Measurements from ENCODE around the gene DDR2.

Gene DDR2

DNA sequence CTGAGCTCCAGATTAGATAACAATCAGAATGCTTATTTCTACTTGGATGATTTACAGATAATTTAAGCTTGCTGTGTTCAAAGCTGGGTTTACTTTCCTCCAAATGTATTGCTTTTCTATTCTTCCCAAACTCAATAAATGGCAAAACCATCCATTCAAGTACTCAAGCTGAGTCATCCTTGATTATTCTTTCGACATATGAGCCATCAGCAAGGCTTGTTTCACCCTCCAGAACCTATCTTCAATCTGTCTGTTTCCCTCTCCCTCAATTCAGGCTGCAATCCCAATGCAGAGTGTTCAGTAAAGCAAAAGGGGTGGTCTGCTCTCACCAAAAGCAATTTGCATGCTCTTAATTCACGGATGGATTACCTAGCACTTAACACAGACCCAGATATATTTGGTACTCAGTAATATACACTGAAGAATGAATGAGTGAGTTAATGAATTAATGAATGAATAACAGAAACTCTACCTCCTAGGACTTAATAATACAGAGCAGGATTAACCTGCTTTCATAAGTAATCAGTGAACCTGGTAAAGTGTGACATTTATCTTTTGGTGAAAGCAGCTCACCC lies 41.9 kb downstream of the DDR2 start:
- no peak for DNase-seq

DNA sequence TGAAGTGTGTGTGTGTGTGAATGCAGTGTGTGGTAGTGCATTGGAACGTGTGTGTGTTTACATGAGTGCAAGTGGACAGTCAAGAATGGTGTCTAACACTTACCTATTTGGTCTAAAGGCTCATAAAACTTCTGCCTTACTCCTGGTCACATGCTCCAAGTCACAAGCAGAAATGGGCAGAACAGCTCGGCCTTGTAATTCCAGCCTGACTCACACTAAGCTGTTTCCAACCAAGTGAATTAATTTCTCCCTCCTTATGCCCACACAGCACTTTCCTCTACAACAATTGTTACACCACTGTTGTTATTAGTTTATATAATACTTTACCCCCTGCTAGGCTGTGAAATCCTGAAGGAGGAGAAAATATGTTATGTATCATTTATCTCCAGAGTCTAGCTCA lies 43.8 kb downstream of the DDR2 start:
- no peak for DNase-seq

DNA sequence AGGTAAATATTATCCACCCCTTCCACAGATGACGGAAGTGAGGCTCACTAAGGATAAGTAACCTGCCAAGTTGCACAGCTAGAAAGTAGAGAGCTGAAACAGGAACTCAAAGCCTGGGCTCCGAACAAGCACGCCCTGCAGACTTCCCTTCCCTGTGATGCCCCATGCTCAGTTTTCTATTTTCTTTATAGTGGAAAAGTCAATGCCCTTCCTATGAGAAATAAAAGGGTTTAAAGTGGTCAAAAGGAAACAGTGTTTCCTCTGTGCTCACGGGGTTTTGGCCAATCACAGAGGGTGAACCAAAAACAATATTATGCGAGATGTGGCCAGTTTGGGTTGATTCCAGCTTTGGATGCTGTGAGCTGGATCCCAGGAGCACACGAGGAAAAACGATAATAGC lies 44.5 kb downstream of the DDR2 start:
- DNase-seq, result no peak

- no peak for DNase-seq
Measured at GRCh38 chr1:162677607-162678371, 45.5 kb downstream of the DDR2 start.

DNA sequence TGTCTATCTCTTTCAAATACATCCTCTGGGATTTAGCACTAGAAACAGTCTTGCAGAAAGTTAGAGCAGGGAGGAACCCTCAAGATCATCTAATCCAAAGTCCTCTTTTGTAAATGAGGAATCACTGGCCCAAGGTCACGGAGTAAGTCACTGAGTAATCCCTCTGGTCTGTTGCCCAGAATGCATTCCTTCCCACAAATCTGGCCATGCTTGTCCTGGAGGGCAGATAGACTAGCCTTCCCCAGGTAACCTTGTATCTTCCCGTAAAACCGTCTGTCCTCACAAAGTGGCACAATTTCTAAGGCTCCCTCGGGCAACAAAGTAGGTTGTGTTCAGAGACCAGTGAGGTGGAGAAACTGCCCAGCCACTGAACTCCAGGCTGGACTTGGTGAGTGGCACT lies 46.2 kb downstream of the DDR2 start:
- DNase-seq, result no peak

GRCh38 chr1:162679298-162679697 lies 47.0 kb downstream of the DDR2 start:
- DNase-seq, result no peak

GRCh38 chr1:162680419-162681121 lies 48.3 kb downstream of the DDR2 start:
- no peak for DNase-seq

DNA sequence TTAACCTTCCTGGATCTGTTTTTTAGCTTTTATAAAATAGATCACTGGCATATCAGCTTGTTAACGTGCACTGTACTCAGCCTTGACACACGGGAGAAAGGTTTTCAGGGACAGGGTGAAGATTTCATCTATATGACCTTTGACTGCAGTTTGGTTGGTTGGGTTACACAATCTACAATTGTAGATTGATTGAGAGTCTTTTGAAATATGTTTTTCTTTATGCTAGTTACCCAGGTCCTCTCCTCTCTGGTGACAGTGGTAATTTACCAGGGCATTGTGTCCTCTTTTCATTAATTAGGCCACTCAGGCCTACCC lies 48.8 kb downstream of the DDR2 start:
- DNase-seq, result no peak

DNA sequence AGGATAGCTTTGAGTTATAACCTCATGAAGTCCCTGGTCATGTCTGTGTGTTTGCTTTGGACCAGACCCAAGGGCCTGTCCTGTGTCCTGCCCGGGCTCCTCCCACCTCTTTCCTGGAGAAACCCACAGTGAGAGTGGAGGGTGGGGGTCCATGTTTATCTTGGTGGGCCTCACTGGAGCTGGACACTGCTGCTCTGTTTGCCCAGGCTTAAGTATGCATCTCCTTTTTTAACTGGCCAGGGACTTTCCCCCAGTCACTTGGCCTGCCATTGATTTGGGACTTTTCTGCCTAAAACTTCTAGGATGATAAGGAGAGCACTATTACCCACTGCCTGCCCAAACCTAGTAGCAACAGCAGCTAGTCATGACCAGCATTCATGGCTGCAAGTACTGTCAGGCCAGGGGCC lies 49.8 kb downstream of the DDR2 start:
- no peak for DNase-seq

GRCh38 chr1:162687870-162688269 lies 55.6 kb downstream of the DDR2 start:
- no peak for DNase-seq

DNA sequence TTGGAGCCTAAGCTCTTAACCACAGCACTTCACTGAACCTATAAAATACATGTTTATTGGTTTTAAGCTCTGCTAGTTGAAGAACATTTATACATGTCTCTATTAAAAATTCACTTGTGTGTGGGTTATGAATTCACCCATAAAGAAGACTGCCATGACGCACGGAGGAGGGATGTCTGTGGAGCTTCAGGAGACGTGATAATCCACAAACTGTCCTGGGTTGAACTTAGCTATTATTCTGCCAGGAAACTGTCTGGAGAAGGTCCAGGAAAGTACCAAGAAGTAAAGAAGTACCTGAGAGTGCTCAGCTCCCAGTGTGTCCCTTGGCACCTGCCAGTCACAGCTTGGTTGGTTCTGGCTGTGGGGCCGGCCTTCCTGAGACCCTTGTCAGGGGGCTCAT lies 56.3 kb downstream of the DDR2 start:
- no peak for DNase-seq

DNA sequence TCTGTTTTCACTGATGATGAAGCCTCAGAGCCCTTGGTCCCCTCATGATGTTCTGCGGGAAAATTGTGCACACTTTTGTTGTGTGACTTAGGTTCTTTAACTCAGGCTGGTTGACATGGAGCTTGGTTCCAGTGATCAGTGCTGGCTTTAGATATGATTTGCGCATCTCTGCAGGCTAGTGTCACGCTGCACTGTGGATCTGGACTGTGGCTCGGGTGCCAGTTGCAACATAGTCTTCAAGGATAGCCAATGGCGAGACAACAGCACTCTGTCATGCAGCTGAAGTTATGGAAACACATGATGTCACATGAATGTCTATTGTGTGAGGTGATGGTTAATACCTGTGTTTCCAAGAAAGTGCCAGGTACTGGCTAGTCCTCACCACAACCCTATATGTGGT lies 56.7 kb downstream of the DDR2 start:
- DNase-seq, result no peak

DNA sequence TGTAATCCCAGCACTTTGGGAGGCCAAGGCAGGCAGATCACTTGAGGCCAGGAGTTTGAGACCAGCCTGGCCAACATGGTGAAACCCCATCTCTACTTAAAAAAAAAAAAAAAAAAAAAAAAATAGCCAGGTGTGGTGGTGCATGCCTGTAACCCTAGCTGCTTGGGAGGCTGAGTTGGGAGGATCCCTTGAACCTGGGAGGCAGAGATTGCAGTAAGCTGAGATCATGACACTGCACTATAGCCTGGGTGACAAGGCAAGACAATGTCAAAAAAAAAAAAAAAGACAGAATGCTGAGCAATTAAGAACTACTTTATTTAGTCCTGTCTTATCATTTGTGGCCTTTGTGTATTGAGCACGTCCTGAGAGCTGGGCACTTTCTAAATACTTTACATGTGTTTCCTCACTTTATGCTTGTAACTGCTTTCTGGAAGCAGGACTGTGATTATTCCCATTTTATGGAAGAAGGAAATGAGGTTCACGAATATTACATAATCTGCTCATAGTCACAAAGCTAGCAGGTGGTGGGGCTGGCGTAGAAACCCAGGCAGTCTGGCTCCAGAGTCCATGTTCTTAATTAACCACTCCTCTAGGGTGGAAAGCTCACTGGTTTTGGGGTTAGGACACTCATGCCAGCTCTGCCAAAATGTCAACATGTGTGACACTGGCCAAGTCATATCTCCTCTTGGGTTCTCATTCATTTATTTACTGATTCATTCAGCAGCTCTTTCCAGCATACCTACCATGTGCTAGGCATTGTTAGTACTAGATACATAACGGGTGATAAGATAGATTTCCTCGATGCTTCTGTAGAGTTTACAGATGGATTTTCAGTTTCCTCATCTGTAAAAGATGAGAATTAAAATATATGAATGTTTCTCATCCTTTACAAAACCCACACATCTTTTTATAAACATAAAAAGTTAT lies 57.7 kb downstream of the DDR2 start:
- DNase-seq, result no peak

DNA sequence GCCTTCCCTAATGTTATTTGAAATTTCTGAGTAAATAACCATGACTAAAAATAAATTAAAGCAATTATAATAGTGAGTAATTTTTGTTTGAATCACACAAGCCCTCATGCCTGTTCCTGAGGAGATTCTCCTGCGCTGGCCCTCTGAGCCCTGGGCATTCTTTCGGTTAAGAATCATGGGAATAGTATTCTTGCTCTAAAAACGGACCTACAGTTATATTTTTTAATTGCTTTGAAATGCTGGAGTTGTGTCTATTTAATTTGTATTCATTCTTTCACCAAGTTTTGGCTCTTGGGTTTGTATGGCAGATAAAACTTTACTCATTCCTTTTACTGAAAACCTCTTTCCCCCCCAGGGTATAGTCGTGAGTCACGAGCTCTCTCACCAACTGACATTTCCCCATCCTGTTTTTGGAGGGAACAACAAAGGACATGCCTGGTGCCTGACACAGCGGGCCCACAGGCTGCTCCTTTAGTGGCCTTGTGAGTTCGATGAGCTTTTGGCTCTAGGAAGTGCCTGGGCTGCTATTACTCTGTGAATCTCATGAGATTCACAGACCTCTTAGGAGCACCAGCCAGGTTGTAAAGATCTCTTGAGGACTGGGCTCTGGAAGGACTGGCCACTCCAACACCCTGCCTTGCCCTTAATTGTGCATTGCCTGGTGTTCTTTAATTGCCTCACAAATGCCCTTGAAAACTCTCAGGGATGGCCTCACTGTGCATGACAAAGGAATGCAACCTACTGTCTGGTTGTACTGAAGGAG lies 58.6 kb downstream of the DDR2 start:
- DNase-seq, result no peak

GRCh38 chr1:162691999-162692575 lies 59.8 kb downstream of the DDR2 start:
- DNase-seq, result no peak

GRCh38 chr1:162694911-162695310 lies 62.6 kb downstream of the DDR2 start:
- DNase-seq, result no peak

- no peak for DNase-seq
Measured at GRCh38 chr1:162695687-162696086, 63.4 kb downstream of the DDR2 start.

- no peak for DNase-seq
Measured at GRCh38 chr1:162696286-162696862, 64.1 kb downstream of the DDR2 start.

GRCh38 chr1:162697140-162697895 lies 65.1 kb downstream of the DDR2 start:
- DNase-seq, result no peak

DNA sequence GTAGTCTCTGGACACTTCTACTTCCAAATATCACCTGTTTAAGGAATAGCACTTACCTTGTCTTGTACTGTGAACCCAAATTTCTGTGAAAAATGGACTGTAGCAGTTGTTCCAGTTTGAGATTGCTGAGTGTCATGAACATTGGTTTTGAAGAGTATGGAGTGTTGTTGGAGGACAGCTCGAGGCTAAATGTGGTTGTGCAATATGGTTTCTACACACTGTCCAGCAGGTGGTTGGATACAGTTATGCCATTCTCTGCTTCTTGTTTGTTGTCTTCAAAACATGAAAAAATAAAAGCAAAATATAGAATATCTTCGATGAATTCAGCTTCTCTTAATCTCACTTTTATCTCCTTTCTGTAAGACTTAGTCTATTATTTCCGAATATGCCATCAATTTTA lies 67.1 kb downstream of the DDR2 start:
- DNase-seq, result no peak

- DNase-seq, result no peak
Measured at GRCh38 chr1:162700131-162700530, 67.9 kb downstream of the DDR2 start.

All from inflammatory macrophage (primary cell).